Testis (tissue), 2 donors: ENCODE data around the gene FOSB.

Source experiments
- POLR2A ChIP-seq: fragments of 450-650 bp; IDR thresholded peaks from one replicate; pipeline ENCODE4 v1.6.1; 2017; ENCODE audit warnings: antibody characterized with exemption, mild to moderate bottlenecking, moderate library complexity
- TF ChIP-seq, protein P1 (sequence below), 3 experiments: fragments of 450-650 bp in 2 of 3; fragments of 200-600 bp in 1 of 3; sonication (generic) in 1 of 3; IDR thresholded peaks; one replicate each; pipeline ENCODE4 v1.5.1; 2016 to 2019; ENCODE audit warnings: antibody characterized with exemption in 3 of 3, mild to moderate bottlenecking in 2 of 3, moderate library complexity in 1 of 3

DNA sequence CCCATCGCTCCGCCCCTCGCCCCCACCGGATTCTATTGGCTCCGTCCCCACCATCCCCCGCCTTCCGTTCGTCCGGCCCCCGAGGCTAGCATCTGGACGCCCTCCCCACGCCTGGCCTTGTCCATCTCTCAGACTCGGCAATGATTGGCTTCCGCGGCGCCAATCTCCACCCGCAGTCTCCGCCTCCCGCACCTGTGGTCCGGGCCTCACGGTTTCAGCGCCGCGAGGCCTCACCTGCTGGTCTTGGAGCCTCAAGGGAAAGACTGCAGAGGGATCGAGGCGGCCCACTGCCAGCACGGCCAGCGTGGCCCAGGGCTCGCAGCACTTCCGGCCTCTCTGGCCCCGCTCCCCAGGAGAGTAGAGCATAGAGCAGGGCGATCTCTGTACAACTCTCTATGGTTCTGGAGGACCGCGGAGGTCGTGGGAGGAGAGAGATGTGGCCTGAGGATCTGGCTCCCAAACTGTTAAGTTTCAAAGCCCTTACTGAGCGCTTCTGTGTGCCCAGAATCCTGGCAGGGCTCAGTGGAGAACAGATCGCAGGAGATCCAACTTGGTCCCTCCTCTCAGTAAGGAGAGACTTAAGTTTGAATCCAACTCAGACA, 44.1 kb upstream of the FOSB start, which contains the start of gene ERCC1:
- TF ChIP-seq POLR2A = peak; percentile 18
- TF ChIP-seq, protein P1, sequence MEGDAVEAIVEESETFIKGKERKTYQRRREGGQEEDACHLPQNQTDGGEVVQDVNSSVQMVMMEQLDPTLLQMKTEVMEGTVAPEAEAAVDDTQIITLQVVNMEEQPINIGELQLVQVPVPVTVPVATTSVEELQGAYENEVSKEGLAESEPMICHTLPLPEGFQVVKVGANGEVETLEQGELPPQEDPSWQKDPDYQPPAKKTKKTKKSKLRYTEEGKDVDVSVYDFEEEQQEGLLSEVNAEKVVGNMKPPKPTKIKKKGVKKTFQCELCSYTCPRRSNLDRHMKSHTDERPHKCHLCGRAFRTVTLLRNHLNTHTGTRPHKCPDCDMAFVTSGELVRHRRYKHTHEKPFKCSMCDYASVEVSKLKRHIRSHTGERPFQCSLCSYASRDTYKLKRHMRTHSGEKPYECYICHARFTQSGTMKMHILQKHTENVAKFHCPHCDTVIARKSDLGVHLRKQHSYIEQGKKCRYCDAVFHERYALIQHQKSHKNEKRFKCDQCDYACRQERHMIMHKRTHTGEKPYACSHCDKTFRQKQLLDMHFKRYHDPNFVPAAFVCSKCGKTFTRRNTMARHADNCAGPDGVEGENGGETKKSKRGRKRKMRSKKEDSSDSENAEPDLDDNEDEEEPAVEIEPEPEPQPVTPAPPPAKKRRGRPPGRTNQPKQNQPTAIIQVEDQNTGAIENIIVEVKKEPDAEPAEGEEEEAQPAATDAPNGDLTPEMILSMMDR (IDR thresholded peaks at IDR 0.05) = no peak
